Tibial nerve (tissue), 3 donors: ENCODE results near the gene PERM1.

ENCODE experiments used
- CTCF ChIP-seq, 5 experiments: fragments of 200-600 bp in 3 of 5; fragments of 450-650 bp in 2 of 5; sonication (generic) in 3 of 5; IDR thresholded peaks; one replicate each; pipeline ENCODE4 v1.5.1; 2016 to 2019; ENCODE audit warnings: antibody characterized with exemption in 5 of 5, mild to moderate bottlenecking in 3 of 5, moderate library complexity in 2 of 5
- POLR2A ChIP-seq, 2 donors: fragments of 450-650 bp; IDR thresholded peaks; one replicate each; pipeline ENCODE4 v1.6.1; 2017; ENCODE audit warnings: antibody characterized with exemption in 2 of 2, mild to moderate bottlenecking in 2 of 2, moderate library complexity in 2 of 2

- no peak for TF ChIP-seq CTCF (IDR thresholded peaks at IDR 0.05)
- no peak for TF ChIP-seq POLR2A (IDR thresholded peaks at IDR 0.05)
Observed at GRCh38 chr1:964691-965525, 17.0 kb downstream of the PERM1 start.
